NCI-H2227 treated with DMSO at 0.1 percent for 48 hours (cell line): ENCODE measurements around the gene MAPRE2.
A peak's percentile ranks its signal among the peaks of the same experiment; 100 is the strongest.

ENCODE experiments used
- DNase-seq: peaks from one replicate; lab custom pipeline; 2025; lab: John Stamatoyannopoulos, UW

MAPRE2 gene

DNA sequence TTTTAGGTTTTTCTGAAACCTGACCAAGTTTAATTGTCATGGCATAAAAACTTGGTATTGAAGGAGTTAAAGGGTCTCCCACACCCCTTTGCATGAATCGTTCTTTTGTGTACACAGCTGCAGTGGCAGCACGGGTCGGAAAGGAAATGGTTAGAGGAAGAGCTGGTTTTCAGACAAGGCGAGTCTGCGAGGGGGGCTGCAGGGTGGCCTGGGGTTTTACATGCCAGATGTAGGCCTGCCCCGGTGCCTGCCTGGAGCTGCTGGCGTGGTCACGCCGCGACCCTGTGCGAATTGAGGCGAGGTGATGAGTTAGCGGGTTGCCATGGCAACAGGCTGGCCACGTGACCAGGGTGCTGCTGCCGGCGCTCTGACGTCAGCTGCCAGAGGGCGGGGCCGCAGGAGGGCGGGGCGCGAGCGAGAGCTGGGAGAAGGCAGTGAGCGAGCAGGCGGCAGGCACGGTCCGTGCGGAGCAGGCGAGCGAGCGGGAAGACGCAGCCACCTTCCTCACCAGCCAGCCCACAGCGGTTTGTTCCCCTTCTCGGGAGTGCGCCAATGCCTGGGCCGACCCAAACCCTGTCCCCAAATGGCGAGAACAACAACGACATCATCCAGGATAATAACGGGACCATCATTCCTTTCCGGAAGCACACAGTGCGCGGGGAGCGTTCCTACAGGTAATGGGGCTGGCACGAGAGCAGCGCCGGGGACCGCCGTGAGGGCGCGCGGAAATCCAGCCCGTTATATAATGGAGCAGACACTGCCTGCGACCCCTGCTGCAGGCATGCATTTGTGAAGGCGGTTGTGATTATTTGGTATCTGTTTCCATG, at the start of gene MAPRE2:
Gene MAPRE2, plus strand, starts transcription at position 426 of the 827 bp plus-strand sequence. Its CDS starts 127 bp downstream, at position 553.
- peak; percentile 97 for DNase-seq

GRCh38 chr18:34991561-34991960, 49.7 kb upstream of the MAPRE2 start:
- DNase-seq: no peak

DNA sequence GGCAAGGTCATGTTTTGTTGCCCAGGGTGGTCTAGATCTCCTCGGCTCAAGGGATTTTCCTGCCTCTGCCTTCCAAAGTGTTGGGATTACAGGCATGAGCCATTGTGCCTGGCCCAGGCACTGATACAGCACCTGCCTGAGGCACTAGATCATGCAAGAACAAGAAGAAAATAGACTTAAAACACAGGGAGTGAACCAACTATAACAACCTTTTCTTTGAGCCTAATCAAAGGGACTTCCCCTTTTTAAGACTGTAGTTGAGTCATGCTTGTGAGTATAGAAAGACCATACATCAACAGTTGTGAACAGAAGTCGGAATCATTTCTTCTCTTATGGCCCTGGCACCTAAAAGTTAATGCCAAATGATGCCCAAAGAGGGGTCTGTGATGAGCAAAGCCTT, 47.9 kb upstream of the MAPRE2 start:
- DNase-seq: no peak

DNA sequence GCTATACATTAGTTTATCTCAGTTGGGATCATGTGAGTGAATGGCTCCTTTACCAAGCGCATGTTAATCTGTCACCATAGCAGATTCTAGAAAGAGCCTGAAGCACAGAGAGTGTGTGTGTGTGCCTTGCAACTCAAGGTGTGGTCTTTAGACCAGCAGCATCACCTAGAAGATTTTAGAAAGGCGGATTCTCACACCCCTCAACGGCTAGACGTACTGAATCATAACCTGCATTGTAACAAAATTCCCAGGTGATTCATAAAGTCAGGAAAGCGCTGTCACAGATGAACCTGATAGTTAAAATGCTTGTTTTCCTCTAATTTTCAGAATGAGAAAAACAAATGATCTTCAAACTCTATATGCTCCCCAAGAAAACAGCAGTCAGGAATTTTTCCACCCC, 45.5 kb upstream of the MAPRE2 start:
- no peak for DNase-seq

DNA sequence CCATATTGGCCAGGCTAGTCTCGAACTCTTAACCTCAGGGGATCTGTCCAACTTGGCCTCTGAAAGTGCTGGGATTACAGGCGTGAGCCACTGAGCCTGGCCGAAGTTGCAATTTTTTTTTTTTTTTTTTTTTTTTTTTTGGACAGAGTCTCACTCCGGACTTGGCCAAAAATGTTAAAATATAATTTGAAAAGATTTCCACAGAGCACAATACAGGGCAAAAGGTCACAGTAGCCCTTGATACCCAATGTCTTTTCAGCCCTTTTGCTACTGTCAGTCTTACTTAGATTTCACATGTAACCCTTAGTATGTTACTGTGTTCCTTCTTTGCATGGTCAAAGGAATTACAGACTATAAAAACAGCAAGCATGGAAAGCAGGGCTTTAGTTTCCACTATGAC, 42.6 kb upstream of the MAPRE2 start:
- no peak for DNase-seq

- DNase-seq: no peak
These were observed 41.4 kb upstream of the MAPRE2 start for GRCh38 chr18:34999756-35000289.

DNA sequence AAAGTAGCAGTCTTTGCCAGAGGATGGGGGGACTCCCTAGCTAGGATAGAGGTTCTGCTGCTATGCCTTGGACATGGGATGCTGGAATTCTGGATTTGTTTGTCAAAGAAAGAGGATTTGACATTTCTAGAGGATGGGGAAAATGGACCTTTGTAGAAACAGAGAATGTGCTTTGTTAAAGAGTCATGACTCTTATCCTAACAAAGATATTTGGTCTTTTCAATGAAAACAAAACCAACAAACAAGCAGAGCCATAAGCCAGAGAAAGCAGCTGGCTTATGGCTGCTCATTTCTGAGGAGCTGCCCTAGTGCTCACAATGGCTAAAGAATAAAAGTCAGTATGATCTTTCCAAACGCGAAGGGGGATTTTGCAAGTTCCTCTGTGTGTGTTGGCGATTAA, 40.8 kb upstream of the MAPRE2 start:
- DNase-seq: no peak

DNA sequence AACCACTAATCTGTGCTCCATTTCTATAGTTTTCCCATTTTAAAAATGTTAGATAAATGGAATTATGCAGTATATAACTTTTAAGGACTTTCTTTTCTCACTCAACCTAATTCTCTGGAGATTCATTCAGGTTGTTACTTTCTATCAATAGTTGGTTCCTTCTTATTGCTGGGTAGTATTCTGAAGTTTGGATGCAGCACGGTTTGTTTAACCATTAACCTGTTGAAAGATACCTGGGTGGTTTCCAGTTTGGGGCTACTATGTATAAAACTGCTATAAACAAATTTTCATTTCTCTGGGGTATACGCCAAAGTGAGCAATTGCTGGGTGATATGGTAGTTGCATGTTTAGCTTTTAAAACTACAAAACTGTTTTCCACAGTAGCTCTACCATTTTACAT, 39.1 kb upstream of the MAPRE2 start:
- DNase-seq: no peak

DNA sequence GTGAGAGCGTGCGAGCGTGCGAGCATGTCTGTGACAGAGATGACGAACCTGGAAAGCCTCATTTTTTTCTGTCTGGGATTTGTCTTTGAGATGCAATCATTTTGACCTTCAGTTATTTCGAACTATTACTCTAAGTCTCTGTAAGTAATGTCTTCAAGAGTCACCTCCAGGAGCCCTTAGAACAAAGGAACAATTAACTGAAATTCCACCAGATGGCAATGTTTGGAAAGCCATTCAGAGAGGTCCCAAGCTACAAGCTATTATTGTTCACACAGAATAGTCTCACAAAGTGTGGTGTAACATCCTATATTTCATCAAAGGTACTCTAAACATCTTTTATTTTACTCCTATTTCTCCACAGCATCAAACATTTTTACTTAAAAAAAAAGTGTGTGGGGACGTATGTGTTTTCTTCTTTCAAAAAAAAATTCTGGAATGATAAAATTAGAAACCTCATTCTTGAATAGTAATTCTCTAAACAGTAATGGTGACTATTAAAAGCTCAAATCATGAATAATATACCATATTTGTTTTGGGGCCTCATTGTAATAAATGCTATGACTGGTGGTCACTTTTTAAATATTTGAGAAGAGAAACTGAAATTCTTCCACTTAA, 35.1 kb upstream of the MAPRE2 start:
- DNase-seq: peak; percentile 64

- no peak for DNase-seq
These were observed 31.1 kb upstream of the MAPRE2 start for GRCh38 chr18:35010156-35010555.

DNA sequence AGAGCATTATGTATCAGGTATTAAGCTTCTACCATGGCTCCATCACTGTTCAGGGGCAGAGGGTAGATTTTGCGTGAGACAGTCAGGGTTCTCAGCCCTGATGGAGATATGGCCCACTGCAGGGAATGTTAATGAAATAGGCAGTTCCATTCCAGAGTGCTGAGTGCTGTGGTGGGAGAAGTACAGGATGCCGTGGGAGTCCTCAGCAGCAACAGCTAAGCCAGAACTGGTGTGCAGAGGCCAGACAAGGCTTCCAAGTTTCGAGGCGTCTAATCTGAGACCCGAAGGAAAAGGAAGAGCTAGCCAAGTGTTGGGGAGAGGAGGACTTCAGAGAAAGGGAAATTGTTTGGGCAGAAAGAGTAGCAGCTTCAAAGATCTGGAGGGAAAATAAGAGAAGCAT, 30.2 kb upstream of the MAPRE2 start:
- DNase-seq: no peak

- DNase-seq: no peak
These were observed 21.3 kb upstream of the MAPRE2 start for GRCh38 chr18:35019933-35020332.

GRCh38 chr18:35022426-35023001, 18.7 kb upstream of the MAPRE2 start:
- no peak for DNase-seq

- DNase-seq: no peak
These were observed 17.0 kb upstream of the MAPRE2 start for GRCh38 chr18:35024196-35024595.

DNA sequence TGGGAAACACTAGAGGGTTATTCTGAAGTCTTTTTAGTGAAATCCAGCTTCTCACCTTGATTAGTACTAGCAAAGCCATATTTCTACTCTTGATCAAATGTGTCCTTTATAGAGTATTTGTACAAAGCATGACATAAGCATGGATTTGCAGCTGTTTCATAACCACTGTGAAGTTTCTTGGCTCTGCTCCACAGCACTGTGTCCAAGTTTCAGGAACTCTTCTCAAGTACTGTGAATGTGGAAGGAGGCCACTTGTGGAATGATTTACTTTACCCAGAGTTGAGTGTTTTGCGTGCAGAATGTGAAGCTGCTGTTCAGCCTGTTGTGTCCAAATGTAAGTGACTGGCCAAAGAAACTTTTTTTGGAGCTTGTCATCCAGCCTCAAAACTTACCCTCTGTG, 16.2 kb upstream of the MAPRE2 start:
- no peak for DNase-seq

GRCh38 chr18:35026407-35027061, 14.7 kb upstream of the MAPRE2 start:
- no peak for DNase-seq

DNA sequence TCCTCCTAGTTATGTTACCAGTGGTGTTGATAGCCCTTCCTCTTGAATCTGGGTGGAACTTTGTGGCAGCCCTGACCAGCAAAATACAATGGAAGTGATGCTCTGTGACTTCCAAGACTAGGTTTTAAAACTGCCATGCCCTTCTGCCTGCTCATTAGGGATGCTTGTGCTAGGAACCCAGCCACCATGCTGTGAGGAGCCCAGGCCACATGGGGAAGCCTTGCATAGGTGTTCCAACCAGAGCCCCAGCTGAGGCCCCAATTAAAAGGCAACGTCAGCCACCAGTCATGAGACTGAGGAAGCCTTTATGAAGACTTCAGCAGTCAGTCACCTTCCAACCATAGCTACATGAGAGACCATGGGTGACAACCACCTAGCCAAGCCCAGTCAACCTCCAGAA, 14.0 kb upstream of the MAPRE2 start:
- no peak for DNase-seq

- DNase-seq: no peak
These were observed 12.7 kb upstream of the MAPRE2 start for GRCh38 chr18:35028536-35028935.

DNA sequence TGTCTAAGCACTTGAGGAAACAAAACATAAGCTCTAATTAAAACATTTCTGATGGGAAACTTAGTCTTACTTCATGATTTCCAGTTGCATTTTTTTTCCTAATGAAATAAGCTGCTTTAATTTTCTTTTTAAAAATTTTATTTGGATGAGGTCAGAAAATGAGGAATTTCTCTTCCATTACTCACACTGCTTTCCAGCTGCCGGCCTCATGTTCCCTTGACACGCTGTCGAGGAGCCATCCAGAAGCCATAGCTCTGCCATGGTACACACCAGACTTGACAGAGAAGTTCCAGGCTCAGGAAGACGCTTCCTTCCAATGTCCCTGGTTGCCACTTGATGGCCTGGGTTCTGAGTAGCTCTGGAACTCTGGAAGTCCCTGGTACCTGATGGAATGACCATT, 12.1 kb upstream of the MAPRE2 start:
- DNase-seq: no peak

DNA sequence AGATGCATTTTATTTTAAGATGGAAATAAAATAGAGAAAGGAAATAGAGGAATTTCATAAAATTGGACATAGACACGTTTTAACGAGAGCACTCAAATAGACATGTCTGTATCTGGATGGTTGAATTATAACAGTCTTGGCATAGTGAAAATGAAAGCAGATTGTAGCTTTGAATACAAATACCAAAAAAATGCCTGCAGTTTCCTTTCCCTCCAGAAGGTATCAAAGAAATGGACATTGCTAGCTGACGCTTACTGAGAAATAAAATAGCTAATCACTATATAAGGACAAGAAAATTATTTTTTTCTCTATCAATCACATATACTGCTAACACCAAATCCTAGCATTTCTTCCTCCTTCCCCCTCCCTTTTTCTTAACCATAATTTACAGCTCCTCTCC, 11.4 kb upstream of the MAPRE2 start:
- no peak for DNase-seq

DNA sequence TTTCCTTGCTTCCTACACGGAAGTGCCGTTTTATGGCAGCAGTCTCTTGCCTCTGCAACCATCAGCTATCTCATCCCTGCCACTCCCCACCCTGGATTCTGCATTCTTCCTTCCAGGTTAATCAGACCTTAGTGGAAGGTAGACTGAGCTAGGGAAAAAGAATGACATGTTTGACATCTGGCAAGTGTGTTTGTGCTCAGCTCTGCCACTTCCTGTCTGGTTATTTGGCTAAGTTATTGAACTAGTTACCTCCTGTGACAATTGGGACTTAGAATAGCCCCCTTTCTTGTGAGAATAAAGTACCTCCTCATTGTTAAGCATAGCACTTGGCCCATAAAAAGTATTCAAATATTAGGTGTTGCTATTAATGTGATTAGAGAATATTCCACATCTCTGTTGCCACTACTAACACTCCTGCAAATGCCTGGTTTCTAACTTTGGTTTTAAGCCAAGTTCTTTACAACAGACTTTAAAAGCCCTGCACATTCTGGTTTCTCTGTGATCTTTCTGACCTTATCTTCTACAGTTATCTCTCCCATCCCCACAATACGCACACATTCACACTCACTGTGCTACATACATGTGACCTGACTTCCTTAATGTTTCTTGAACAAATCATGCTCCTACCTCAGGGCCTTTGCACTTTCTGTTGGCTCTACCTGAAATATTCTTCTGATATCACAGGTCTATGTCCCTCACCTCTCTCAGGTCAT, 10.8 kb upstream of the MAPRE2 start:
- no peak for DNase-seq

DNA sequence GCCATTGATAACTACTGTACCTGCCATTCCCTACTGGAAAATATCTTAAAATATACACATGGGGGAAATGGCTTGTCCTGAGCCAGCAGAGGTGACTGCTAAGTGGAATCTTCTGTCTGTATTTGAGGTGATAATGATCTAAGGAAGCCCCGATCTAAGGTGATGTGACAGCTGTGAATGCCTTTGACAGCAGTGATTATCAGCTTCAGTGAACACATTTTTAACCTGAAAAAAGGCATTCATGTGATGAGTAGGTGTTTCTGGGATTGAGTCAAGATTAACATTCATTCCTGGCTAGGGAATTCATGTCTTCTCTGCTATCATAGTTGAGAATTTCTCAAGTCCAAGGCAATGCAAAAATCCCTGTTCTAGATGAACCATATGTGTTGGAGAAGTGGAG, 9.1 kb upstream of the MAPRE2 start:
- no peak for DNase-seq
